ENCODE measurements around the gene DCDC2C. TPM values are rescaled to one million over a fixed set of nuclear protein-coding genes. Genes with fewer than 3 reads are reported as not detected.

The DCDC2C gene, protein sequence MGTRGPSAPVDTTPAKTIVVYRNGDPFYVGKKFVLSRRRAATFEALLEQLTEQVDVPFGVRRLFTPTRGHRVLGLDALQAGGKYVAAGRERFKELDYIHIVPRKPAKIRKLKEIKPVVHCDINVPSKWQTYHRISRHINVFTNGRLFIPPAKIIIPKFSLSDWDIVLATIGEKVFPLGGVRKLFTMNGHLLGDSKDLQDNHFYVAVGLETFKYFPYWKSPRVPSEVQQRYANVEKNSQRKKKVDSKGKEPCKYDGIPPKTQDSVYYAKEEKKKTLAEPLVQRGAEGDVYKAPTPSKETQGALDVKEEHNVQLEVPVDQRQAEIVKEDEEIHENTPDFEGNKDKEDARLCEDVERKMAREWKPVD
- not detected for total RNA-seq
- not detected for polyA plus RNA-seq (ENCODE audit: insufficient read length in 6 of 6)
- long read RNA-seq, donor 1, result 0 reads
- long read RNA-seq, donor 2, result 0 reads
- long read RNA-seq, donor 3, result 0 reads
- long read RNA-seq, donor 4, result 0 reads
- long read RNA-seq, donor 5, result 0 reads
- long read RNA-seq, donor 6, result 0 reads
- long read RNA-seq, donor 7, result 0 reads
- long read RNA-seq, donor 8, result 0 reads
- long read RNA-seq, donor 9, result 0 reads
- long read RNA-seq, donor 10, result 0 reads
- long read RNA-seq, donor 11, result 0 reads
- long read RNA-seq, donor 12, result 0 reads

- Histone ChIP-seq H3K27me3 (peaks cover 19 to 75% of the 10 kb centered on the region in 2 donors), H3K4me1 (no peaks in the 10 kb centered on the region), H3K27ac (no peak within 1 kb of the TSS), H3K4me3 (no peak within 1 kb of the TSS), H3K9me3 (no peaks in the 10 kb centered on the region), H3K36me3 (no peaks in the 10 kb centered on the region)
- ATAC-seq, result peak; percentile 13
- TF ChIP-seq CTCF (IDR thresholded peaks at IDR 0.05), result no peak
- intact Hi-C loops (cut with DNase I), result no loop called here
- DNase-seq, result no peak
Measured at GRCh38 chr2:3703236-3703756, at the start of gene DCDC2C. DCDC2C (plus strand) TSS chr2:3703575; CDS start chr2:3703752, 177 bp downstream.

DNA sequence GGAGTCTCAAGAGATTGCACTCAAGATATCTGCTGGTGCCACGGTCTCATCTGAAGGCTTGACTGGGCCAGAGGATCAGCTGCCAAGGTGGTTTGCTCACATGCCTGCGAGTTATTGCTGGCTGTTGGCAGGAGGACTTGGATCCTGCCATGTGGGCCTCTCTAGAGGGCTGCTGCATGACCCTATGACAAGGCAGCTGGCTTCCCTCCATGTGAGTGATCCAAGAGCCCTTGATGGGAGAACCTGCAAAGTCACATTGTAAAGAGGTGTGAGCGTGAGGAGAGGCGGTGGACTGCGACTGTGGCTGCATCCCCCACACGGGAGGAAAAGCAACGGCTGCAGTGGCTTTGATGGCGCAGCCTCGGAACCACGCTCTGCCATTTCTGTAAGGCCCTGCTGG is 49.4 kb upstream of the DCDC2C start:
- peaks cover 0 to 29% of the 10 kb centered on the region in 2 donors for H3K27me3 ChIP-seq
- intact Hi-C loops (cut with DNase I), result no loop called here
- H3K27ac ChIP-seq, result no peak overlapping the region
- no peaks in the 10 kb centered on the region for H3K36me3 ChIP-seq
- H3K4me3 ChIP-seq, result no peak overlapping the region
- DNase-seq, result peak in 1 of 4 donors; percentile 48
- no peak for ATAC-seq
- no peaks in the 10 kb centered on the region for H3K9me3 ChIP-seq
- no peak for TF ChIP-seq CTCF (IDR thresholded peaks at IDR 0.05)
- peaks cover 6 to 15% of the 10 kb centered on the region in 2 donors for H3K4me1 ChIP-seq

- no peak for TF ChIP-seq CTCF (IDR thresholded peaks at IDR 0.05)
- H3K4me1 ChIP-seq, result peaks cover 6 to 15% of the 10 kb centered on the region in 2 donors
- no peak overlapping the region for H3K4me3 ChIP-seq
- H3K27ac ChIP-seq, result no peak overlapping the region
- H3K27me3 ChIP-seq, result peaks cover 0 to 29% of the 10 kb centered on the region in 2 donors
- H3K36me3 ChIP-seq, result no peaks in the 10 kb centered on the region
- DNase-seq (no peak), ATAC-seq (no peak)
- no peaks in the 10 kb centered on the region for H3K9me3 ChIP-seq
- intact Hi-C loops (cut with DNase I), result no loop called here
Measured at GRCh38 chr2:3654531-3655225, 48.7 kb upstream of the DCDC2C start.

DNA sequence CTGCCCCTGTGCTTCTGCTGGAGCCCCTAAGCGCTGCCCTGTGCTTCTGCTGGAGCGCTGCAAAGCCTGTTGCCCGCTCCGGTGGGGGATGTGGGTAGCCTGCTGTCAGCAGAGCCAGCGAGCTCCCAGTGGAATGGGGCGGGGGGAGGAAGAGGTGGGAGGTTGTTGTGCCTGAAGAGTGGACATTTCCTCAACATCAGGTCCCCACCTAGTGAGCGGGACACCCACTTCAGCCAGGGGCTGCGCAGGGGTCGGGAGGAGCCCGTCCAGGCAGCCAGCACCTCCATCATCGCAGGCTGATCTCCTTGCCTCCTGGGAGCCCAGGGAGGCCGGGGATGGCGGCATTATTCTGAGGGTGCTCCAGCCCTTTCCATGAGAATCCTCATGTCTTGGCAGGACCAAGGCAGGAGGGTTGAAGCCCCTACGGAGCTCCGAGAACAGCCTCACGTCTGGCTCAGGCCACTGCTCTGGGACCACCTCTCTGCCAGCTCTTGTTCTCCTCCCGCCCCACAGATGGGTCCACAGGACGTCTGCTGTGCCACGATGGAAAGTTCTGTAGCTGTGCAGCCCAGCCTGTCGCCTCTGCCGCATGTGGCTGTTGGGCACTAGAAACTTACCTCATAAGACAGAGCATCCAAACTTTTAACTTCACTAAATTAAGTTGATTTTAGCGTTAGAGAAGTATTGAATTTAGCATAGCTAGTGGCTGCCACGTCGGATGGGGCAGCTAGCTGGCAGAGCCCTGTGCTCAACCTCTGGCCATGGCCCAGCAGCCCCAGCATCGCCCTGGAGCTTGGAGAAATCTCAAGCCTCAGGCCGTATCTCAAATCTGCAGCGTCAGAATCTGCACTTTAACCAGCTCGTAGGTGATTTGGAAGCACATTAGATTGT is 47.3 kb upstream of the DCDC2C start:
- no peak for ATAC-seq
- H3K27me3 ChIP-seq, result peaks cover 0 to 18% of the 10 kb centered on the region in 2 donors
- no peaks in the 10 kb centered on the region for H3K9me3 ChIP-seq
- no peak for DNase-seq
- intact Hi-C loops (cut with DNase I), result no loop called here
- no peak overlapping the region for H3K27ac ChIP-seq
- H3K36me3 ChIP-seq, result no peaks in the 10 kb centered on the region
- no peak overlapping the region for H3K4me3 ChIP-seq
- TF ChIP-seq CTCF (IDR thresholded peaks at IDR 0.05), result no peak
- peaks cover 6 to 8% of the 10 kb centered on the region in 2 donors for H3K4me1 ChIP-seq

All from left lung (tissue), 14 donors.